Spleen (tissue), 11 donors: ENCODE results near the gene HGS. TPM values are rescaled to one million over a fixed set of nuclear protein-coding genes. Genes with fewer than 3 reads are reported as not detected.
A peak's percentile ranks its signal among the peaks of the same experiment; 100 is the strongest.

ENCODE experiments used
- DNase-seq: peaks from one replicate; pipeline ENCODE4 v3.0.0-alpha.2; 2020
- H3K27ac ChIP-seq, 8 donors: fragments of 200-600 bp; sonication (generic) in 7 of 8; 1 replicate in 4 of 8; 2 replicates in 4 of 8; pipeline versions ENCODE4 v1.5.0 to v1.8.0; 2016 to 2021; ENCODE audit warnings: inconsistent platforms in 4 of 8, mild to moderate bottlenecking in 4 of 8, moderate library complexity in 1 of 8
- H3K27me3 ChIP-seq, 7 donors: fragments of 200-600 bp; sonication (generic) in 6 of 7; replicated peaks in 1 of 7; 1 replicate in 4 of 7; 2 replicates in 3 of 7; pipeline versions ENCODE4 v1.5.0 to v1.8.0; 2016 to 2021; ENCODE audit warnings: inconsistent platforms in 3 of 7, mild to moderate bottlenecking in 1 of 7
- H3K36me3 ChIP-seq, 6 donors: fragments of 200-600 bp; sonication (generic) in 5 of 6; 1 replicate in 4 of 6; 2 replicates in 2 of 6; pipeline versions ENCODE4 v1.5.0 to v1.8.0; 2016 to 2021; ENCODE audit warnings: inconsistent platforms in 2 of 6
- H3K4me1 ChIP-seq, 6 donors: fragments of 200-600 bp; sonication (generic) in 5 of 6; 1 replicate in 3 of 6; 2 replicates in 3 of 6; pipeline versions ENCODE4 v1.5.0 to v1.8.0; 2016 to 2021; ENCODE audit warnings: inconsistent platforms in 3 of 6
- H3K4me3 ChIP-seq, 8 donors: fragments of 200-600 bp; sonication (generic) in 7 of 8; 1 replicate in 4 of 8; 2 replicates in 4 of 8; pipeline versions ENCODE4 v1.5.0 to v1.8.0; 2016 to 2021; ENCODE audit warnings: inconsistent platforms in 4 of 8, mild to moderate bottlenecking in 4 of 8, moderate library complexity in 2 of 8
- H3K9me3 ChIP-seq, 8 donors: fragments of 200-600 bp; sonication (generic) in 7 of 8; 1 replicate in 4 of 8; 2 replicates in 4 of 8; pipeline versions ENCODE4 v1.5.0 to v1.8.0; 2016 to 2021; ENCODE audit warnings: inconsistent platforms in 4 of 8
- CTCF ChIP-seq, 11 experiments: fragments of 200-600 bp in 7 of 11; fragments of 450-650 bp in 4 of 11; sonication (generic) in 4 of 11; IDR thresholded peaks in 8 of 11; conservative IDR thresholded peaks in 3 of 11; 1 replicate in 7 of 11; 2 replicates in 4 of 11; pipeline versions ENCODE4 v1.4.0 to v1.8.0; 2016 to 2021; ENCODE audit warnings: antibody characterized with exemption in 11 of 11, inconsistent platforms in 4 of 11, mild to moderate bottlenecking in 1 of 11
- POLR2A ChIP-seq, 3 donors: fragments of 450-650 bp; IDR thresholded peaks; one replicate each; pipeline ENCODE4 v1.5.1; 2017; ENCODE audit warnings: antibody characterized with exemption in 3 of 3, mild to moderate bottlenecking in 1 of 3
- POLR2AphosphoS5 ChIP-seq, 3 donors: sonication (generic); formaldehyde crosslinking; IDR thresholded peaks; one replicate each; pipeline ENCODE4 v1.5.1; 2017; ENCODE audit warnings: antibody characterized with exemption in 3 of 3
- WGBS, 5 donors: extraction: QIAGEN DNeasy Blood & Tissue Kit in 3 of 5; methylation state at CpG; one replicate each; pipeline versions ENCODE4 v1.1.5 to v1.1.7; 2013 to 2018; 5-methylcytosine and 5-hydroxymethylcytosine counted together
- intact Hi-C: fragments of 100-400 bp; cut with DNase I; formaldehyde crosslinking; loops from one replicate; pipeline ENCODE4 v1.15.0; 2023; ENCODE audit warnings: low total_unique reads
- polyA plus RNA-seq, 3 donors: library from polyadenylated mRNA; stranded (reverse); fragments of 200-250 nt; gene quantifications; one replicate each; pipeline ENCODE4 v1.2.1, GENCODE V29; 2013
- total RNA-seq, 7 donors: library from RNA; depleted of rRNA in 3 of 7; stranded (reverse); fragments of >200 nt in 3 of 7; fragmentation: NEBNext Ultra II Directional in 4 of 7; extraction: Animal tissue kit (Norgen Biotek cat#: 25700) in 4 of 7; gene quantifications; one replicate each; pipeline versions ENCODE4 v1.1.0 to v1.2.1, GENCODE V29; 2016 to 2021
- donor health status: healthy with polysubstance abuse.
- donor health status: DM: no; HTN: no; CAD: no; lungs with moderate emphysema.
- donor health status: DM: no; HTN: no; CAD: no.
- donor health status: Bipolar disorder and iron deficiency.
- donor health status: healthy.
- donor health status: DM: no; HTN: no; CAD: no.
- donor health status: DM: yes; HTN: yes; CAD: no.

Gene HGS
- total and polyA plus RNA-seq, 10 donors: 61.3 to 134 (median 106) TPM

- no peak for TF ChIP-seq POLR2A (IDR thresholded peaks at IDR 0.05)
- no peak for TF ChIP-seq CTCF (IDR thresholded peaks at IDR 0.05 in 8 of 11, conservative IDR thresholded peaks at IDR 0.05 in 3 of 11)
- TF ChIP-seq POLR2AphosphoS5 (IDR thresholded peaks at IDR 0.05): no peak
- WGBS, 5 donors: 41 to 49% (median 44%) methylated on average over 19 of the region's 19 CpGs
- Histone ChIP-seq H3K36me3 (peaks cover 0 to 60% (median 32%) of the 10 kb centered on the region in 6 donors), H3K9me3 (no peaks in the 10 kb centered on the region), H3K27ac (peak overlapping the region in 6 of 8 donors; percentile 77 to 95 (median 90)), H3K4me3 (peak overlapping the region; percentile 89 to 100 (median 98)), H3K4me1 (peaks cover 19 to 58% (median 39%) of the 10 kb centered on the region in 6 donors), H3K27me3 (no peaks in the 10 kb centered on the region)
- intact Hi-C loops: no loop called here
- DNase-seq: no peak
Observed at GRCh38 chr17:81682565-81683207, 1.1 kb upstream of the HGS start.

DNA sequence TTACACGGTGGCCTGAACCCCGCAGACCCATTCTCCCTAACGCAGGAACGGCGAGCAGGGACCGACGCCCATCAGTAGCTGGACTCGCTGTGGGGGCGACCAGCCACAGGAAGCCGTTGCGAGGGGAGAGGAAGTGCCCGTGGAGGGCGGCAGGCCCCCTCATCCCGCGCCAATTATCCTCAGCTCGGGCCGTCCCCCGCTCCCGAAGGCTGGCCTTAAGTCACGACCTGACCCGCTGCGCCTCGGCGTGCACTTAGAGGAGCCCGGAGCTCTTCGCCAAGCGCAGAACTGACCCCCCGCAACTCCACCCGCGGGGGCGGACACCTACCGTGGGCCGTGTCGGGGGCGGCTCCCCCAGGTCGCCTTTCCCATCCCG lies 615 bp upstream of the HGS start:
- Histone ChIP-seq H3K9me3 (no peaks in the 10 kb centered on the region), H3K4me3 (peak overlapping the region; percentile 89 to 100 (median 98)), H3K27ac (peak overlapping the region; percentile 48 to 95 (median 88)), H3K27me3 (no peaks in the 10 kb centered on the region), H3K4me1 (peaks cover 19 to 60% (median 39%) of the 10 kb centered on the region in 6 donors), H3K36me3 (peaks cover 0 to 65% (median 38%) of the 10 kb centered on the region in 6 donors)
- 0 to 1% (median 0%) methylated on average over 11 to 37 of the region's 37 CpGs for WGBS, 5 donors
- intact Hi-C loops: no loop called here
- no peak for TF ChIP-seq POLR2AphosphoS5 (IDR thresholded peaks at IDR 0.05)
- TF ChIP-seq POLR2A (IDR thresholded peaks at IDR 0.05): no peak
- TF ChIP-seq CTCF (IDR thresholded peaks at IDR 0.05 in 8 of 11, conservative IDR thresholded peaks at IDR 0.05 in 3 of 11): no peak
- no peak for DNase-seq

- peaks cover 0 to 72% (median 50%) of the 10 kb centered on the region in 6 donors for H3K36me3 ChIP-seq
- H3K9me3 ChIP-seq: no peaks in the 10 kb centered on the region
- no peaks in the 10 kb centered on the region for H3K27me3 ChIP-seq
- intact Hi-C loops: no loop called here
- peaks cover 19 to 60% (median 39%) of the 10 kb centered on the region in 6 donors for H3K4me1 ChIP-seq
- no peak for DNase-seq
- peak overlapping the region; percentile 75 to 95 (median 88) for H3K27ac ChIP-seq
- 2 to 6% (median 4%) methylated on average over 4 to 16 of the region's 16 CpGs for WGBS, 5 donors
- H3K4me3 ChIP-seq: peak overlapping the region; percentile 89 to 100 (median 98)
- no peak for TF ChIP-seq POLR2AphosphoS5 (IDR thresholded peaks at IDR 0.05)
- no peak for TF ChIP-seq CTCF (IDR thresholded peaks at IDR 0.05 in 8 of 11, conservative IDR thresholded peaks at IDR 0.05 in 3 of 11)
- TF ChIP-seq POLR2A (IDR thresholded peaks at IDR 0.05): no peak
Observed at GRCh38 chr17:81684442-81684911, 666 bp downstream of the HGS start.

DNA sequence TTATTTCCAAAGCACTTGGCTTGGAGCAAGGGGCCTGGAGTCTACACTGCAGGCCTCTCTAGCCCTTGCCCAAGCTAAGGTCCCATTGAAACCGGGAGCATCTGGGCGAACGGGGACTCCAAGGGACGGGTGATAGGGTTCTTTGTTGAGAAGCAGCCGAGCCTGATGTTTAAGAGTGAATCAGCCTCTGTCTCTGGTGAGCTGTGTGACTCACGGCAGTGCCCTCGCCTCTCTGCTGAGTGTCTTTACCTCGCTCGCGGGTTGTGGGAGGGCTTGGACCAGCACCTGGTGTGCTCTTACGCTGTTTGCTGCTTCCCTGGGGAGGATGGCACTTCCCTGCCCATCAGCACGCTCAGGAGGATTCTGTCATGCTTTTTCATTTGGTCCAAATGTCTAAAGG lies 1.3 kb downstream of the HGS start:
- H3K4me1 ChIP-seq: peaks cover 19 to 60% (median 39%) of the 10 kb centered on the region in 6 donors
- TF ChIP-seq POLR2A (IDR thresholded peaks at IDR 0.05): no peak
- TF ChIP-seq CTCF (IDR thresholded peaks at IDR 0.05 in 8 of 11, conservative IDR thresholded peaks at IDR 0.05 in 3 of 11): no peak
- no peak for TF ChIP-seq POLR2AphosphoS5 (IDR thresholded peaks at IDR 0.05)
- DNase-seq: no peak
- H3K27ac ChIP-seq: peak overlapping the region in 3 of 8 donors; percentile 91 to 95 (median 95)
- H3K36me3 ChIP-seq: peaks cover 0 to 72% (median 56%) of the 10 kb centered on the region in 6 donors
- no peaks in the 10 kb centered on the region for H3K27me3 ChIP-seq
- H3K4me3 ChIP-seq: peak overlapping the region in 7 of 8 donors; percentile 92 to 100 (median 98)
- intact Hi-C loops: no loop called here
- WGBS, 5 donors: 76 to 83% (median 78%) methylated on average over 9 to 12 of the region's 12 CpGs
- H3K9me3 ChIP-seq: no peaks in the 10 kb centered on the region
